NCI-H748 treated with DMSO at 0.1 percent for 48 hours (cell line): Measurements from ENCODE around the gene TSPAN3.

Source experiments
- DNase-seq: peaks from one replicate; lab custom pipeline; 2025; lab: John Stamatoyannopoulos, UW

Gene TSPAN3

DNA sequence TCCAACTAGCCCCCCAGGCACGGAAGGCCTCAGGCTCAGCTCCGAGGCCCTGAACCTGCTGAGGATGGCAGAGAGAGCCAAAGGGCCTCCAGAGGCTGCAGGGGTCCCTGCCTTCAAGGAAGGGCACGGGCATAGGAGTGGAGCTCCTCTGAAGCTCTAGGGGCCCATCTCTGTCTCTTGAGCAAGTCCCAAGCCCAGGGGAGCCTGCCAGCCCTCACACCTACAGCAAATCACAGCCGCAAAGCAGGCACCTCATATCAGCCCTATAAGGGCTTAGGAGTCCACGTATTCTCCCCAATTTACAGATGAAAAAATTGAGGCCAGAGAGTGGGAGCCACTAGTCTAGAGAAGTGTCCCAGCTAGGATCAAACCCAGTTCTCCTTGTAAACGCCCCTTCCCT lies 61.7 kb downstream of the TSPAN3 start:
- no peak for DNase-seq

DNA sequence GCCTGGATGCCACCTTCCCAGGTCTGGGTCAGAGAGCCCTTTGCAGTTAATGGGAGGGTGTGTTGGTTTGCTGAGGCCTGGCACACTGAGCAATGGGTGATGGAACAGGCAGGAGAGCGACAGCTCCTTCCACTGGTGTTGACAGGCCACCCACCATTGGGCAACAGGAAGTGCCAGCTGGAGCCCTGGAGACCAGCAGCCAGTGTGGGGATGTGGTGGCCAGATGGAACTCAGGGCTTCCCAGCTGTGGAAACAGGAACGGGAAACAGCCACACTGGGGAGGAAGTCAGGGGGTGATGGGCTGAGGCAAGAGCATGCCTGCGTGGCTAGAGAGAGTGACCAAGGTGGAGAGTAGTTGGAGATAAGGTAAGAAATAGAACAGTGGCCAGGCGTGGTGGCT lies 66.7 kb downstream of the TSPAN3 start:
- no peak for DNase-seq

DNA sequence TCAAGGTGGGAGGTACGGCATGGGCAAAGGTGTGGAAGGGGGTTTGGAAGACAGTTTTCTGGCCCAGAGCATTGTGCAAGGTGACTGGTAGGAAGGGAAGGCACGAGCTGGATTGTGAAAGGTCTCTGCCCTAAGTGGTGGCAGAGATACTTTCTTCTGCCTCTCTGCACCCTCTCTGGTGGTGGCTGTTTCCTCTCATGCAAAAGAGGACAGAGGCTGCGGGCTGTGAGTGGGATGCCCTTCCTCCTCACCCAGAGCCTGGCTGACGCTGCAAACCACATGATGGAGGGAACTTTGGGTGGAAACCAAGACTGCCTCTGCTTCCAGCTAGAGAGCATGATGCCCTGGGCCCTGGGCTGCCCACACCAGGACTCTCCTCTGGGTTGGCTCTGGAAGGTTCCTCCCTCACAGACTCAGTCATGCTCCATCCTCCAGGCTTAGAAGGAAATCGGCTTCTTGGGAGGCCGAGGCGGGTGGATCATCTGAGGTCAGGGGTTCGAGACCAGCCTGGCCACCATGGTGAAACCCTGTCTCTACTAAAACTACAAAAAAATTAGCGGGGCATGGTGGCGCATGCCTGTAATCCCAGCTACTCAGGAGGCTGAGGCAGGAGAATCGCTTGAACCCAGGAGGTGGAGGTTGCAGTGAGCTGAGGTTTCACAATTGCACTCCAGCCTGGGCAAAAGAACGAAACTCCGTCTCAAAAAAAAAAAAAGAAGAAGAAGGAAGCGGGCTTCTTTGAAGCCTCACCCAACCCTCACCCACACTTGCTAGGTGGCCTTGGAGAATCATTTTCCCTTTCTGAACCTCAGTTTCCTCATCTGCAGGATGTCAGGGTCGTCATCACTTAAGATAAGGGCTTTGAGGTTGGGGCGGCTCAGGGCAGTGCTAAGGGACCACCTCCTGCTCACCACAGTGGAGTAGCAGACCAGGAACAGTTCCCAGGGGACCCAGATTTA lies 67.7 kb downstream of the TSPAN3 start:
- DNase-seq, result no peak

DNA sequence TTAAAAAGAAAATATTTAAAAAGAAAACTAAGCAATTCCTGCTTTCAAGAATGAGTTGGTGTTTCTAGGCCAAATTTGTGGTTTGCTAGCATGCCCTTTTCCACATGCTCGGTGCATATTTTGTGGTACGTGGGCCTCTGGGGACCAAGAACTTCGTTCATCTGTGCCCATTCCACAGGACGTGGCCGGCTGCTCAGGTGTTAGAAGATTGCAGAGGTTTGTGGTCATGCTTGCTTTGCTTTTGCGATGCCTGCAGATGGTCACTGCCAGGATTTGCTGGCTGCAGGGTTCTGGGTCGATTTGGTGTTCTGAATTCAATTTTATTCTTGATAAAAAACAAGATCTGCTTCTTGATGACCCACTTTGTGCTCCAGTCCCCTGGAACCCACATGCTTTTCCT lies 68.5 kb downstream of the TSPAN3 start:
- DNase-seq, result no peak

DNA sequence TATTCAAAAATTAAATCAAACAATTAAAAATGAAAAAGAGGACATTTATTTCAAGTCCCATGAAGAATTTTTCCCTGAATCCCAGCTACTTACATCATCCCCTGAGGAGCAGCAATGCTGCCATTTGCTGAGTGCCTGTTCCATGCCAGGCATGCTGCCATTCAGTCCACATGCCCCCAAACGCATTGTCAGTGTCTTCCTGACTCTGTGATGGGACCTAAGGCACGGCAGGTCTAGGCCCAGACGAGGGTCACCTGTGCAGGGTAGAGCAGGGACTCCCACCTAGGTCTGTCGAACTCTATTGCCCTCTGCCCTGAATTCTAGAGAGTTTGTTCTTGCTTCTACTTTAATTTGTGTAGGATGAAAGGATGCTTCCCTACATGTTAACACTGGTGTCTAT lies 68.9 kb downstream of the TSPAN3 start:
- DNase-seq, result no peak

DNA sequence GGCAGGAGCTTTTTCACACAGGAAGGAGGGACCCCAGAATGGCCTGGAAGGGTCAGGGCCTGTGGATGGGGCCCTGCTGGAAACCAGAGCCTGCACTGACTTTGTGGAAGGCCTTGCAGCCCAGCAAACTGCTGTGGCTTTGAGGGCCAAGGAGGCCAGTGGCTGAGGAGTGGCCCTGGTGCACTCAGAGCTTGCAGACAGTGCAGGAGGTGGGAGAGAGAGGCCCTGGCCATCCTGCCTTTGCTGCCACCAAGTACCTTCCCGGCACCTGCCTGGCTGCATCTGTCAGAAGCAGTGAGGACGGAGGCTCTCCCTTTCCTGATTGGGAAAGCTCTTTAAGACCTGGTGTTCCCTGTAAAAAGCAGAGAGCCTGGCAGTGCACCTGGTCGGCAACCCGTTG lies 69.6 kb downstream of the TSPAN3 start:
- DNase-seq, result no peak

DNA sequence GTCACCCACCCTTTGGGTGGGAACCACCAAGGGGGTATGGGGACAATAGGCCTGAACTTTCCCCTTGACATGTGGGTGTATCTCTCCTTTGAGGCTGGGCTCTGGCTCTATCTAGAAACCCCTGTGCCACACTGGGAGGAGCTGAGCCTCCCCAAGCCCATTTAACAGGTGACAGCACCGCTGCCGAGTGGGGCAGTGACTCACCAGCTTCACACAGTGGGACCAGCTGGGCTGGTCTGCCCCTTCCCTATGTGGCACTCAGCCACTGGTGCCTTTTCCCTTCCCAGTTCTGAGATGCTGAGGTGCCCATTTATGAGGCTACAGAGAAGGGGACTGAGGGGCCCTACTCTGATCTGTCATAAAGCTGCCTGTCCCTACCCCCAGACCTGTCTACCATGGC lies 70.9 kb downstream of the TSPAN3 start:
- DNase-seq, result no peak

DNA sequence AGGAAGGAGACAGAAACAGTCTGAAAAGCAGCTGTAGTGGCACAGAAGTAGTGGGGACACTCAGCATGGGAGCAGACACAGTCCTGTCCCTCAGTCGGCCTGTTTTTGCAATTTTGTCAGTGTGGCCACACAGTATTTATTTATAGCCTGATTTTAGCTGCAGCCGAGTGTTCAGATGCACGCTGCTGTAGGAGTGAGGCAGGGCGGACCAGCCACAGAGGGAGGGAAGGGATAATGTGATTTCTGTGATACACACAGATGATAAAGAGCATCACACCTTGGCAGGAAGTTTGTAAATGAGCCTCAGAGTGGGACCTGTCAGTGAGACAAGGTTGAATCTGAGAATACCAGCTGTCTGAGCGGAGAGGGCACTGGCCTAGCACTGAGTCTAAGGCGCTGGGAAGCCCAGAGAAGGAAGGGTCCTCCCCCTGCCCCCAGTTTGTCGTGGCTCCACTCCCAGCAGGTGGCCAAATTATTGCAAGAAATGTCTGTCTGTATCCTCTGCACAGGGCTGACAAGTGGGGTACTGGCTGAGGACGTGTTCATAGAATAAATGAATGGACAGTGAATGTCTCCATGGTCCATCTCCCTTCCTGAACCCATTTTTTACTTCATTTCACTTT lies 72.1 kb downstream of the TSPAN3 start:
- DNase-seq, result no peak

DNA sequence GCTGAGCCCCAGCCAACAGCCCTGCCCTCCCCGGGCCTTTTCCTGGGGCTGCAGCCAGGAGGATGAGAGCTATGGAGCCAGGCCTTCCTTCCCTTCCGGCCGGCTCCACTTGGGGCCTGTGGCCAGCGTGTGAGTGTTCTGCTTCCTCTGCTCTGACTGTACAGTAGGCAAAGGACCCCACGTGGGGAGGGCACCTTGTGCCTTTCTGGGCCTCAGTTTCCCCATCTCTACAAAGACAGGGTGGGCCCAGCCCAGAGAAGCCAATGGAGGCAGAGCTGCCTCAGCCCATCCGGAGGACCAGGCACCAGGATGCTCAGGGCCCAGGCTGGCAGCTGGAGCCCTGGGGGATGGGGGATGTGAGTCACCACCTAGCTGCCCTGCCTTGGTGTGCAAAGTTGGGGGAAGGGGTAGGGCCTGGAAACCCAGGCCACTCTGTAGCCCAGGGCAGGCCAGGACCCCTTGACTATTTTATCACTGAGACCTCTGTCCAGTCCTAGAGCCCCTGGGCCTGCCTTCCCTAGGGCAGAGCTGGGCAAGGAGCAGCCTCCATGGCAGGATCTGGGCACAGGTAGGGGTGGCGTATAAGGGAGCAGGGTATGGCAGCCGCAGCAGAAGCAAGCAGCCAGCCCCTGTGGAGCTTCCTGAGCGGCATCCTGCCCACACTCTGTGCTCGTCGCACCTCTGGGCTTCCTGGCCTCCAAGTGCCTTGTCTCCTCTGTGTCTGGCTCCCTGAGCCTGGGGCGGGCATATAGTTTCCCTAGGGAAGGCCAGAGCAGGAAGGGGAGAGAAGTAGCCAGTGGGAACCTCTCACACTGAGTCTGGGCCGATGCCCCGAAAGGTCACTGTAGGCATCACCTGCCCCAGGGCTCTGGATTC lies 74.1 kb downstream of the TSPAN3 start:
- DNase-seq, result no peak

DNA sequence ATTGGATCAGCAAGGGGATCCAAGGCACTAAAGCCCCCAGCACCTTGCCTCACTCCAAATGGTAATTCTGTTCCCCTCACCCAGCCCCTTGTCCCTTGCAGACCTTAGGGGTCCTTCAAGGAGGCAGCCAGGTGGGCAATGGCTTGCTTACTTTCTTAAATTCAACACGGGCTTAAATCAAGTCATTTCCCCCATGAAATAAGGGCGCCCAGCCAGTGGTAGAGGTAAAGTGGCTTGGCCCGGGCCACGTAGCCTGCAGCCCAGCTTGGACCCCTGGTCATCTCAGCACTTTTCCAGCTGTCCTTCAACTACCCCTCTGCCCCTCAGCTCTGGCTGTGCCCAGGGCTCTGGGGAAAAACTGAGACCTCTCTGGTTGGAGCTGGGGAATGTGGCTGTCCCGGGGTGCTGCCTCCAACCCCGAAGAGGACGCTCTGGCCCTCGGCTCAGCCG lies 74.8 kb downstream of the TSPAN3 start:
- DNase-seq, result no peak

DNA sequence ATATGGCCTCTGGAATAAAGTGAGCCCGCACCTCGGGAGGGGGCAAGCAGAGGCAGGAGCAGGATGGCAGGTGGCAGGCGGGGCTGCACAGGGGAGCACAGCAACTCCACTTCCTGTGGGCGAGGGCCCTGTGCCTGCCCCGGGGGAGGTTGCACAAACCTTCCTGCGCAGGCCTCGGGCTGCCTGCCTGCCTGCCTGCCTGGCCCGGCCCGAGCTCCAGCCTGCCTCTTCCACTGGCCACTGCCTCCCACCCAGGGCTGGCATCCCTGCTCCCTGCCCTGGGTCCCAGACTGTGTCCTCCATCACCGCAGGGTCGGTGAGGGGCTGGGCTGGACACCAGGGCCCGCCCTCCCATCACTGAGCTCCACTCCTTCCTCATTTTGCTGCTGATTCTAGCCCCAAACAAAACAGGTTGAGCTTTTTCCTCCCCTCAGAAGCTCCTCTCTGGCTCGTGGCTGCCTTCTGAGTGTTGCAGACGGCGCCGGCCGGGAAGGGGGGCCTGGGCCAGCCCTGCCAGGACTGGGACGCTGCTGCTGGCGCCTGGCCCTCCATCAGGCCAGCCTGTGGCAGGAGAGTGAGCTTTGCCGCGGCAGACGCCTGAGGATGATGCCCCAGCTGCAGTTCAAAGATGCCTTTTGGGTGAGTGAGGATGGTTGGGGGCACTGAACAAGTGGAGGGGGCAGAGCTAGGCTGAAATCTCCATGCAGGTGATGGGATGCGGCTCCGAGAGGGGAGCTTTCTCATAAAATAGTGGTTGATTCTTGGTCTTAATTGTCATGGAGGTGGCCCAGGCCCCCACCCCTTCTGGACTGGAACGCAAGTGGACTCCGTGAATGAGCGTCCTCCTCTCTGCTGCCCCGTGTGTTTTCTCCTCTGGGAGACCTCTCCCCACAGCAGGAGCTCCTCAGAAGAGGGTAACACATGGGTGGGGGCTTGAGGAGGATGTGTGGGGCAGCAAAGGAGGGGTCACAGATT lies 75.7 kb downstream of the TSPAN3 start, which contains the start of gene PSTPIP1:
PSTPIP1 (plus strand) TSS at position 156 of the 975 bp plus-strand sequence; CDS start at position 604, 448 bp downstream.
- DNase-seq, result no peak

DNA sequence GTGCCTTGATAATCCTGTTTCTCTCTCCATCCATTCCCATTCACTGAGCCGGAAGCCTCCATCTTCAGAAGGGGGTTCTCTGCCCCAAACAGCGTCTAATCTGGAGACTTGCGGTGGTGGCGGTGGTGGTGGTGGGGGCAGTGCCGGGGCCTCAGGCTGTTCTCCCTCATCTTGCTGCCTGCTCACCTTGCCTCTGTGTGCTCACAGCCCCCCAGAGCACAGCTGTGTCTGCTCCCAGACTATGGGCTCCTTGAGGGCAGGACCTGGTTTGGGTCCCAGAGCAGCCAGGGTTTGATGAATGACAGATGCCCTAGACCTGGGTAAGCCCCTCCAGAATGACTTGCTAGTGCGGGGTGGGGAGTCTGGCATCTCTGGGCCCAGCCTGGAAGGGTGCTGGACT lies 76.4 kb downstream of the TSPAN3 start:
- no peak for DNase-seq

DNA sequence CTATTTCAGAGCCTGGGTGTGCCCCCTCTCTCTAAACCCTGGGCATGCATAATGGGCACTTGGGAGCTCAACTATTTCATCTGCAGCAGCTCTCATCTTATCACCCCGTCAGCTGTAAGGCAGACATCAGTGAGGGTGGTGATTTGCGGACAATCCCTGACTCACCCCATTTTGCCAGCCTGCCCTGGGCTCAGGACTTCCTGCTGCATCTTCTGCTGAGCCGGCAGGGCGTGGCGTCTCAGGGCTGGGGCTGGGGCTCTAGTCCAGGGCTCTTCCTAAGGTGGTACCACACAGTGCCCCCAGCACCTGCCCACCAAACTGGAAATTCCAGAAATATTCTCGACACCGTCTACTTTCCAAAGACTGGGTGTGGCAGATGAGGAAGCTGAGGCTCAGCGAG lies 76.9 kb downstream of the TSPAN3 start:
- no peak for DNase-seq

DNA sequence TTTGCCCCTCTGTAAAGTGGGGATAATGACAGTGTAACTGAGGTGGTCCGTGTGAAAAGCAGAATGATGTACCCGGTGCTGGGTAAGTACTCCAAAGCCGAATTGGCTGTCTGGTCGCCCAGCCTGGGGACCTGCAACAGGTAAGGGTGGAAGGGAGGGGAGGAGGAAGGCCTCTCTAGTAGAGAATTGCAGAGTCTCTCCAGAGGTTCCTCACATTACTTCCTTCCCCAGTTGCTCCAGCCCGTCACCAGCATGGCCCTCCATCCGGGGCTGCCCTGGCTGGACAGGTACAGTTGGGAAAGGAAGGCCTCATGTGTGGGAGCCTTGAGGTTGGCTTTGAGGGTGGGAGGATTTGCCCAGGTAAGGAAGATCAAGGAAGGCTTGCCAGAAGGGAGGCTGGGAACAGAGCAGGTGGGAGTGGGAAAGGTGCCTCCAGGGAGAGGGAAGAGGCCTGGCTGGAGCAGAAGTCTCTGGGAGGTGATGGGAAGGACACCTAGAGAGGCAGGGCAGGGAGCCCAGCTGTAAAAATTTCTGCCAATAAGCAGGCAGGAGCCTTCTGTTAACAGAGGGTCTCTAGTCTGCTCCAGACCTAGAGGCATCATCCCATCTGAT lies 77.7 kb downstream of the TSPAN3 start:
- no peak for DNase-seq

DNA sequence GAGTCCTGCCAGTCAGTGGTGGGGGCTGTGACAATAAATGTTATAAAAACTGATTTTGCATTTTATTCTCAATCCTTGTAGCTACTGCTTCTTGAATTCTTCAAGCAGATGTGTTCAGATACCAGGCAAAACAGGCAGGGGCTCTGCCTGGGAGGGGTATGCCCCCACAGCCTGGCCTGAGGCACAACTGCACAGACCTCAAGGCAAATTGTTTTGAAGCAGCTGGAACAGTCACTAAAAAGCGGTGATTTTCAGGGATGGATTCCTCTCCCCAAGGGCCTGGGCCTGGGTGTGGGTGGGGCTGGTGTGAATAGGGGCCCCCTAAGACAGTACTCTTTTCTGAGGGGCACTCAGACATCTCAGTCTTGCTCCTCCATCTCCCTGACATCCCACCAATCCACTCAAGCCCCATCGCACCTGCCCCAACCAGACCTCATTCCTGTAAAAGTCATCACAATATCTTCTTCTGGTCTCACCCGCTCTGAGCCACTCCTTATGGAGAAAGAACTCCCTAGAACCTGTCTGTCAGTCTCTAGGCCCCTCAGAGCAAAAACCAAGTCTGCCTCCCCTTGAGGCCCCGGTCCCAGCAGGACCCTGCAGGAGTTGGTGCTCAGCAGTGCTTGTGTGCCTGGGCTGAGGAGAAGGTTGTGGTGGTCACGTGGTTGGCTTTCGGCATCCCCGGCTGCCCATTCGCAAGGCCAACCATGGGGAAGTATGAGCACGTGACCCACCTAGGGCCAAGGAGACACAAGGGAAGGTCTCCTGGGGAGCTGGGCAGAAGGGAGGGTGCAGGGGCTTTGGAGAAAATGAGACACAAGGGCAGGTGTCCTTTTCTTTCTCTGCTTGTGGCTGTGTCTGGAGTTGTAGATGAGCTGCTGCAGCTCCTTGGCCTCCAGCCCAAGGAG lies 78.9 kb downstream of the TSPAN3 start:
- DNase-seq, result no peak
